GM21619 (cell line): ENCODE results near the gene LRPAP1.
"Not testable (repeated sequence)": the region's sequence is repeated elsewhere in the genome, so short reads cannot be mapped to it uniquely, and the experiment has no call there.

ENCODE experiments used
- ATAC-seq: cut with Tn5 transposase; IDR thresholded peaks from one replicate; pipeline ENCODE4 v1.9.1; 2021; ENCODE audit not compliant: unreplicated experiment

Gene LRPAP1

GRCh38 chr4:3520276-3520675 lies 11.9 kb downstream of the LRPAP1 start:
- no peak for ATAC-seq

GRCh38 chr4:3519468-3520264 lies 12.6 kb downstream of the LRPAP1 start:
- ATAC-seq, result no peak

GRCh38 chr4:3518941-3519340 lies 13.3 kb downstream of the LRPAP1 start:
- no peak for ATAC-seq

- ATAC-seq, result no peak
Measured at GRCh38 chr4:3518511-3518880, 13.7 kb downstream of the LRPAP1 start.

- no peak for ATAC-seq
Measured at GRCh38 chr4:3517731-3518510, 14.3 kb downstream of the LRPAP1 start.

- no peak for ATAC-seq
Measured at GRCh38 chr4:3516836-3517730, 15.1 kb downstream of the LRPAP1 start.

- no peak for ATAC-seq
Measured at GRCh38 chr4:3516061-3516835, 16.0 kb downstream of the LRPAP1 start.

GRCh38 chr4:3515646-3516045 lies 16.6 kb downstream of the LRPAP1 start:
- ATAC-seq, result no peak

GRCh38 chr4:3514806-3515501 lies 17.3 kb downstream of the LRPAP1 start:
- no peak for ATAC-seq

- no peak for ATAC-seq
Measured at GRCh38 chr4:3514221-3514780, 17.9 kb downstream of the LRPAP1 start.

GRCh38 chr4:3513807-3514206 lies 18.4 kb downstream of the LRPAP1 start:
- ATAC-seq, result no peak

GRCh38 chr4:3512719-3513118 lies 19.5 kb downstream of the LRPAP1 start:
- no peak for ATAC-seq

- no peak for ATAC-seq
Measured at GRCh38 chr4:3512279-3512678, 19.9 kb downstream of the LRPAP1 start.

GRCh38 chr4:3511601-3512000 lies 20.6 kb downstream of the LRPAP1 start:
- ATAC-seq, result not testable (repeated sequence)

GRCh38 chr4:3511187-3511586 lies 21.0 kb downstream of the LRPAP1 start:
- no peak for ATAC-seq

GRCh38 chr4:3510481-3510880 lies 21.7 kb downstream of the LRPAP1 start:
- ATAC-seq, result no peak

GRCh38 chr4:3508542-3508941 lies 23.7 kb downstream of the LRPAP1 start:
- ATAC-seq, result no peak

- ATAC-seq, result no peak
Measured at GRCh38 chr4:3505231-3505630, 27.0 kb downstream of the LRPAP1 start.
